GM10266 (cell line): ENCODE results near the gene BRD3OS.

ENCODE experiments used
- DNase-seq: peaks from one replicate; pipeline ENCODE4 v3.0.0; 2012; ENCODE audit errors: extremely low spot score
- TF ChIP-seq, protein P1 (sequence below): IDR thresholded peaks from 2 replicates; pipeline ENCODE4 v1.5.1; 2012; ENCODE audit warnings: mild to moderate bottlenecking, low read depth; ENCODE audit not compliant: control insufficient read depth, insufficient read depth; ENCODE audit errors: missing control alignments

BRD3OS gene

DNA sequence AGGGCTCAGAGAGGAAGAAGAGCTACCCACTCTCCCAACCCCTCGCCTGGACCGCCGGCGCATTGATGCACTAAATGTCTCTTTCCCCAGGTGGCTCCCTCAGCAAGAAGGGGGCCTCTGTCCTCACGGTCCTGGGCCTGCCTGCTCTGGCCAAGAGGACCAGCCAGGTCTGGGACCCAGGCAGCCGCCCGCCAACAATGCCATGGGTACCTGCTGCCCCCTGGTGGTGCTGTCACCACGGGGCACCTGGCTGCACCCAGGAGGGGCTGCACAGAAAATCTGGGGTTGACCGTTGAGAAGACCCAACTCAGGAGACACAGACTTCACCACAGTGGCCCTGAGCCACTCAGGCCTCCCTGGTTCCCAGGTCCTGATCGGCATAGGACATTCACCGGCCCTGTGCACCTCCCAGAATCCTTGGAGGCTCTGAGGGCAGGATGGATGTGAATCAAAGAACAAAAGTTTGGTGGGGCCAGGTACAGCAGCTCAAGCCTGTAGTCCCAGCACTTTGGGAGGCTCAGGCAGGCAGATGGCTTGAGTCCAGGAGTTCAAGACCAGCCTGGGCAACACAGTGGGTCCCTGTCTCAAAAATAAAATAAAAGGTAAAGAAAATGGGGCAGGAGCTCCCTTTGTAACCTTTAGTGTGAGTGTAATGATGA lies 30.8 kb upstream of the BRD3OS start:
- DNase-seq, result peak; percentile 87
- TF ChIP-seq, protein P1, sequence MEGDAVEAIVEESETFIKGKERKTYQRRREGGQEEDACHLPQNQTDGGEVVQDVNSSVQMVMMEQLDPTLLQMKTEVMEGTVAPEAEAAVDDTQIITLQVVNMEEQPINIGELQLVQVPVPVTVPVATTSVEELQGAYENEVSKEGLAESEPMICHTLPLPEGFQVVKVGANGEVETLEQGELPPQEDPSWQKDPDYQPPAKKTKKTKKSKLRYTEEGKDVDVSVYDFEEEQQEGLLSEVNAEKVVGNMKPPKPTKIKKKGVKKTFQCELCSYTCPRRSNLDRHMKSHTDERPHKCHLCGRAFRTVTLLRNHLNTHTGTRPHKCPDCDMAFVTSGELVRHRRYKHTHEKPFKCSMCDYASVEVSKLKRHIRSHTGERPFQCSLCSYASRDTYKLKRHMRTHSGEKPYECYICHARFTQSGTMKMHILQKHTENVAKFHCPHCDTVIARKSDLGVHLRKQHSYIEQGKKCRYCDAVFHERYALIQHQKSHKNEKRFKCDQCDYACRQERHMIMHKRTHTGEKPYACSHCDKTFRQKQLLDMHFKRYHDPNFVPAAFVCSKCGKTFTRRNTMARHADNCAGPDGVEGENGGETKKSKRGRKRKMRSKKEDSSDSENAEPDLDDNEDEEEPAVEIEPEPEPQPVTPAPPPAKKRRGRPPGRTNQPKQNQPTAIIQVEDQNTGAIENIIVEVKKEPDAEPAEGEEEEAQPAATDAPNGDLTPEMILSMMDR, result peak; percentile 99

DNA sequence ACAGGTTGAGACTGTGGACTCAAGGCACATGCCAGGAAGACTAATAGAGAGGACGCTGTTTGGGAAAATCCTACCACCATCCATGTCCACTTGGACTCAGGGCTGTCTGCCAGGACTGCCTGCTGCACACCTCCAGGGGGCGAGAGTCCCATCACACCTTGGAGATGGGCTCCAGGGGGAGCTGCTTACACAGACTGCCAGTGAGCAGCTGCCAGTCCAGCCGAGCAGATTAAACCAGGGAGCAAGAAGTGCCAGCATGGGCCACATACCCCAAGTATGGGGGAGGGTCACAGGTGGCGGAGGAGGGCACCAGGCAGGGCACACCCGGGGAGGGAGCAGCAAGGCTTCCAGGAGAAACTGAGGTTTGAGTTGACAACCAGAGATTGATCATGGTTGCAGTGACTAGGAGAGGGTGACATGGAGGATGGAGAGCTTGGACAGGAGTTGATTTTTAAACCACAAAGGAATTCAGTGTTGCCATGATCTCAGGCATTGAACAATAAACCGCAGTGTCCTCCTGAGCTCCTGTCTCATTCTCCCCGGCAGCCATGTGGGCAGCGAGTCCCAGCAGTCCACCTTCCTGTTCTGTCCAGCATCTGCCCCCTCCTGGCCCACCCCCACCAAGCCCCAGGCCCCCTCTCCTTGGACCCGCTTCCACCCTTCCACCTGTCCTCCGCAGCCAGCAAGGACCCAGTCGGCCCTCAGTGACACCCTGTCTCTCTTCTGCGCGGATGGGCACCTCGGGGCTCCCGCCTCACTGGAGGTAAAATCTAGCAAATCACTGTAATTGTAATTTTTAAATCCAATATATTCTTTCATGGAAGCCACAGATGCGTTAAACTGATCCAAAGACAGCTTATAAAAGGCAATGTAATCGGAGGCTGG lies 30.0 kb upstream of the BRD3OS start:
- no peak for DNase-seq
- TF ChIP-seq, protein P1, result peak; percentile 47

DNA sequence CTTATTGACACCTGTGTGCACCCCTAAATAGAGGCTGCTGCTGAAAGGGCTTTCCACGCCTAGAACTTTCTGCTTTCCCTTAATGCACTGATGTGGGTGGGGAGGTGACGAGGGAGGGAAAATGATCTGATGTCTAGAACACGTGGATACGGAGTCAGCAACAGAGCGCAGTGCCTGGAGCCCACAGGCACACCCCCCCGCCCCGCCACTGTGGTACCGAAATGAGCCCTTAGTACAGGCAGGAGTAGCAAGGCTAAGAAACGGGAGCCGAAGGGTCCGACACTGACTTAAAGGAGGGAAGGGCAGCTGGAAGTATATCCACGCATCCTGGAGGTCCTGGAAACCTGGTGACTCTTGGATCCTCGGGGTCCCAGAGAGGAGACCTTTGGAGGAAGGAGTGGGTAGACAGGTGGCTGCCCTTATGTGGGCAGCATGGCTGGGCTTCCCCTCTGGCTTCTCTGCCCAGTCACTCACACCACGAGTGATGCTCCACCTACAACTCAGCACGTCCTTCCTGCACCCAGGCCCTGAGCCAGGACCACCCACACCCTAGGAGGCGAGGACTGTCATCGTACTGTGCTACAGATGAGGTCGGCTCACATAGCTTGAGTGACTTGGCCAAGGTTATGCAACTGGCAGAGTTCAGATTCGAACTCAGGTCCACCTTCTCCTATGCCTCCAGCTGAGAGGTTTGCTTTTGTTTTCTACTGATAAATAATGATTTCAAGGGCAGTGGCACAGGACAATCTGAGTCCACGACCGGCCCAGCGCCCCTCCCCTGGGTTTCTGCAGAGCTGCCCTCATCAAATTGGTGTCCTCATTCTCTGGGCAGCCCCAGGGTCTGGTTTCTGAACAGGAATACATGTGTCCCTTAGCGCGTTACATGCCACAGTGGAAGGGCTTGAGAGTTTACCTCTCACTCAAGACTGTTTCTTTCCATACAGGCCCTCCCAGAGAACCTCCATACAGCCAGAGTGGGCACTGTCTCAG lies 28.5 kb upstream of the BRD3OS start:
- TF ChIP-seq, protein P1, result no peak
- no peak for DNase-seq

DNA sequence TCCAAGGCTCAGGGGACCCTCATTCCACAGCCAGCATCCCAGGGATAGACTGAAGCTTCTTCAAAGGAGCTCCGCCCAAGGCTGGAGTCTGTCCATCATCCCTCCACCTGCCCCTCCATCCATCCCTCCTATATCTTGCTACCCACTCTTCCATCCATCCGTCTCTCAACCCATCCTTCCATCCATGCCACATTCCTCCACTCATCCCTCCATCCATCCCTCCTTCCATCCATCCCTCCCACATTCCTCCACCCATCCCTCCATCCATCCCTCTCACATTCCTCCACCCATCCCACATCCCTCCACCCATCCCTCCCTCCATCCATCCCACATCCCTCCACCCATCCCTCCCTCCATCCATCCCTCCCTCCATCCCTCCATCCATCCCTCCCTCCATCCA lies 27.7 kb upstream of the BRD3OS start:
- no peak for DNase-seq
- TF ChIP-seq, protein P1, result no peak

DNA sequence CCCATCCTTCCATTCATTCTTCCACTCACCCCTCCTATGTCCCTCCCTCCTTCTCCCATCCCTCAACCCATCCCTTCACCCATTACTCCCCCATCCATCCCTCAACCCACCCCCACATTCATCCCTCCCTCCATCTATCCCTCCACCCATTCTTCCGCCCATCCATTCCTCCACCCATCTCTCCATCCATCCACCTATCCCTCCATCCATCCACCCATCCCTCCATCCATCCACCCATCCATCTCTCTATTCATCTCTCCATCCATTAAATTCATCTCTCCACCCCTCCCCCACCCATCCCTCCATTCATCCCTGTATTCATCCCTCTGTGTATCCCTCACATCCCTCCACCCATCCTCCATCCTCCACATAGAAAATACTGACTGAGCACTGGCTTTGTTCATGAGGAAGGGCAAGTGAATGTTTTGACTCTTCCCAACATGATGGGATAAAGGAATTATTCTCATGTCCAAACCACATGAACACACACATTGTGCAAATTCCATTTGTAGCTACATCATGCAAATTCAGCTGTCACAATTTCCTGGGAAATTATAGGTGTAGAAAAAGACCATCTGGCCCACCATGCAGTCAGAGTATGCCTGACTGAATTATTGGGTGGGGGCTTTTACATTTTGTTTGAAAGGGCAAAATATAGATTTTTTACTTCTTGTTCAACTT lies 26.2 kb upstream of the BRD3OS start:
- TF ChIP-seq, protein P1, result no peak
- DNase-seq, result no peak

DNA sequence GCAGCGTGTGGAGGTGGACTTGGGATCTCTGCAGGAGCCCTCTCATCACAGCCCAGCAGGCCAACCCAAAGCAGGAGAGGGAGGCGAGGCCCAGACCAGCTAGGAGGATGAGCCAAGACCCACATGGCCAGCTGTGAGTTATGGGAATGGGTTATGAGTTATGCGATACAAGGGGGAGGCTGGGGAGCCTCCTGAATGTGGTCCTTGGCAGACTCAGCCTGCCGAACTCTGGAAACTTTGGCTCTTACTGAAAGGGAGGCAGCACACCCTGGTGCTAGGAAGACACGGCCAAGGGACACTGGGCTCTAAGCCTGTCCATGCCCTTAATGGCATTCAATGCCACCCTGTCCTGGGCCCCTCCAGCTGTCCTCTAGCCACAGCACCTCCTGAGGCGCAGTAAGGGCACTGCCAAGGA lies 25.4 kb upstream of the BRD3OS start:
- TF ChIP-seq, protein P1, result no peak
- no peak for DNase-seq
